HG03521 (cell line): ENCODE results near the gene ATP5F1D.

Experiments
- ATAC-seq: cut with Tn5 transposase; IDR thresholded peaks from one replicate; pipeline ENCODE4 v1.9.1; 2021; ENCODE audit warnings: mild to moderate bottlenecking, moderate library complexity; ENCODE audit not compliant: unreplicated experiment

The ATP5F1D gene

DNA sequence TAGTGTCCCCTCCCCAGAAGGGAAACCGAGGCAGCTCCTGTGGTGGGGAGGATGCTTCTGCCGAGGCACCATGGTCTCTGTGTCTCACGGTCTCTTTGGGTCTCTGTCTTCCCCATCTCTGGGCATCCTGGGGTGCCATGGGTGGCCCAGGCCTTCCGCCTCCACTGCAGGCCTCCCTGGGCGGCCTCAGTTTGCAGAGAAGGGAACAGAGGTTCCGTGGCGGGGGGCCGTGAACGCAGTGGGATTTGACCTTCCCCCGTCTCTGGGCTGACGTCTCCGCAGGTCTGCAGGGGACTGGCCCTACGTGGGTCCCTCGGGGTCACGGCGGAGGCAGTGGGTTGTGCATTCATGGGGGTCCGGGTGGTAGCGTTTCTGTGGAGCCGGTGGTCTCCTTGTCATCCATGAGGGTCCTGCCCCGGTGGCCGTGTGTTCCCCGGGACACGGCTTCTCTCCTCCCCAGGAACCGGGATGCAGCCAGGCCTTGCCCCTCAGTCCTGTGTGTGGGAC lies 48.7 kb downstream of the ATP5F1D start:
- no peak for ATAC-seq

DNA sequence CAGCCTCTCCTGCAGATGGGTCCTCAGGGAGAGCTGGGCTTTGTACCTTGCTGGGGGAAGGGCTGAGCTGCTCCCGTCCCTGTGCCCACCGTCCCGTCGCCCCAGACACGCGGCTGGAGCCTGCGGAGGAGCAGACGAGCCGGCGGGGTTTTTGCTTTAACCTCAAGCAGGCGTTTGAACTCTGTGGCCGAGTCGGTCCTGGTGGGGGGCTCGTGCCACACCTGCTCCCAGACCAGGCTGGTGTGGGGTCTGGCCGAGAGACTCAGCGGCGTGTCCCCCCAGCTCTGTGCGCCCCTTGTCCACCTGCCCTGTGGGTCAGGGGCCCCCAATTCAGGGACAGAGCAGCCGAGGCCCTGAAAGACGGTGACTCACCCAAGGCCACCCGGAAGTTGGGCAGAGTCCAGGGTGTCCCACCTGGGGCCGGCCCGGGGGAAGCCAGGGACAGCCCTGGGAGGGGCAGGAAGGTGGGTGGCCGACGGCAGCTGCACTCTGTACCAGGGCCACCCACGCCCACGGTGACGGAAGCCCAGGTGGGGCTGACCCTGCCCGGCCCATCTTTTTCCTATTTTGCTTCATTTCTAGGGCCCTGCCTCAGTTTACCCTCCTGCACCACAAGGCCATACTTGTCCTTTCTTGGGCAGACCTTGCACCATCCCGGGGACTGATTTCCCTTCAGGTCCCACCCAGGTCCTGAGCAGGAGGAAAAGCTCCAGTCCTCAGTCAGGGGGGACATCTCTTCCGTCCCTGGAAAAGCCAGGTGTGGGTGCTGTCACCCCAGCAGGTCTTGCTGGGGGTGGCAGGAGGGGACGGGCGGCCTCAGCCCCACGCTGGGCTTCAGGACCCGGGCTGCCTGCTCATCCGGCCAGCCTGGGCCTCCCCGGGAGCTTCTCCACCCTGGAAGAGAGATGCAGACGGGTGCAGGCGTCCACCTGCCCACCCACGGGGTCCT lies 49.4 kb downstream of the ATP5F1D start:
- ATAC-seq, result no peak

DNA sequence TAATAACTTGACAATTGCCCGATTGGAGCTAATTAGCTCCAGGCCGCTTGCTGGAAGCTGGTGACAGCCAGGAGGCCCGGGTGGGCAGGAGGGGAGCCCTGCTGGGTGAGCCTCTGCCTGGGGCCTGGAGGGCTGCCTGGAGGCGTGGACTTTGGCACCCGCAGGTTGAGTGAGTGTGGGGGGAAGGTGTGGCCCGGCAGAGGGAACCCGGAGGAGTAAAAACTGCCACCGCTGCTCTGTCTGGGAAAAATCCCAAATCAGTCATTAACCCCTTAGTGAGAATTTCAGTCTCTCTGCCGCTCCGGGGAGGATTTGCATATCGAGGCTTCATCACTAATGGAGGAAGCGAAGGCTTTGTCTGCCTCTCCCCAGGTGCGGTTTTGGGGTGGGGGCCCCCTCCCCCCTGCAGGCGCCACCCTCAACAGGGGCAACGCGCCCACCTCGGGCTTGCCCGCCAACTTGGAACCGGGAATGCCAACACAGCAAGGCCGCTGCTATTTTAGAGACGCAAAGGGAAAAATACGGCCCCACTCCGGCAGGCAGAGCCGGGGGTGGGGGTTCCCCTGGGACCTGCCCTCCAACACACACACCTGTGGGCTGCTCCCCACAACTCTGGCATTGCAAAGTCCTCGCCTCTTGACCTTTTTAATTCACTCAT lies 50.3 kb downstream of the ATP5F1D start:
- no peak for ATAC-seq

DNA sequence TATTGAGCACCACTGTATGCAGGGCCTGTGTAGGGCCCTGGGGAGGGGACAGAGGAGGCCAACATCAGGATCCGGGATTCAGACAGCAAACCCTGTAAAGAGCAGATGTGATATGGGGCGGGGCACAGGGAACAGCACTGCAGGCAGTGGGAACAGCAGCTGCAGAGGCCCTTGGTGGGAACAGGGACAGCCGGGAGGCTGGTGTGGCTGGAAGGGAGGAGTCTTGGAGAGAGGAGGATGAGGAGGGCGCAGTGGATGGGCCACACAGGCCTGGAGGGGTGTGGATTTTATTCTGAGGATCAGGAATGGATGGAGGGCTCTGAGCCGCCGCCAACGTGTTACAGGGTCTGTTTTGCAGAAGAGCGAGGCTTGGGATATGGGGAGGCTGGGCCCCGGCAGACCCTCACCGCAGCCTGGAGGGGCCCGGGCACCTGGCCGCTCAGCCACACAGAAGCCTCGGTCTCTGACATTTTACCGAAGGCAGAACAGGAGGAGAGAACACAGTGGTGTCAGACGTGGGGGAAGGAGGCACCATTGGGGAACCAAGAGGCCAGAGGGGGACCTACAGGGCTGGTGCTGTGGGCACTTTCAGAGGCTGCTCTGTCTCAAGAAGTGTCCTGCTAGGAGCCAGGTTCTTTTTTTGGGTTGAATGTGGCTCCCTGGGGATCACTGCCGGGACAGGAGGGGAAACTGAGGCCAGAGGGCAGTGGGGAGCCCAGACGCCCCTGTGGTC lies 51.0 kb downstream of the ATP5F1D start:
- no peak for ATAC-seq

DNA sequence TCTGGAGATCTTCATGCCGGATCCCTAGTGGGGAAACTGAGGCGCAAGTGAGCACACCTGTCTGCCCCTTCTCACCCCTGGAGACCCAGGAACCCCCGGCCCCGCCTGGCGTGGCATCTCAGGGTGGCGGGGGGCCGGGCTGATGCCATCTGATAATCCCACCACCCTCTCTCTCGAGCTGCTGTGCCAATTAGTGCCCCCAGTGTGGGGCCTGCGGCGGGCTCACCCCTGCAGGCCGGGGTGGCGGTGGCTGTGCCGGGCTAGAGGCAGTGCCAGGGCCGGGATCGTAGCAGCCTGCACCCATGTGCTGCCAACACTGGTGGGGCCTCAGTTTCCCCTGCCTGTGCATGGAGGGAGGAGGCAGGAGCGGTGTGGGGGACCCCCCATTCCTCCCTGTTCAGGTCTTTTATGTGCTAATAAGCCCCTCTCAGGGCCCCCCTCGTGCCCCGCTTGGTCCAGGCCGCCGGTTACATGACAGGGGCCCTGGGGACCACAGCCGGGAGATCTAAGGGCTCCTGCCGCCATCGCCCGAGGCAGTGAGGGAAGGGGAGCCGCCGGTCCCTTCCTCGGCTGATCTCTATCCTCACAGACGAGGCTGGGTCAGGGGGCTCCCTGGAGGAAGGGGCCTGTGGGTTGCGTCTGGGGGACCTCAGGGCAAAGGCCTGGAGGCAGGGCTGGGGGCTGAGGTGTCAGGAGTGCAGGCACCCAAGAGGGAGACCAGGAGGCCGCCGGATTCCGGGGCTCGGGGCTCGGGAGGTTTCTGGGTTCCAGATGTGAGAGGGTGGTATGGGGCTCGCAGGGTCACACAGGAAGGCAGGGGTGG lies 52.4 kb downstream of the ATP5F1D start:
- no peak for ATAC-seq
